CD14-positive monocyte (primary cell): Measurements from ENCODE around the gene ADGRG1. TPM values are rescaled to one million over a fixed set of nuclear protein-coding genes. Genes with fewer than 3 reads are reported as not detected.

Experiments used
- DNase-seq, 3 donors: peaks; one replicate each; pipeline ENCODE4 v3.0.0-alpha.2; 2011 to 2022
- H2AFZ ChIP-seq: 2 replicates; pipeline ENCODE4 v1.6.0; 2012; ENCODE audit warnings: mild to moderate bottlenecking, low read depth, low read length, inconsistent platforms; ENCODE audit not compliant: insufficient read depth, poor library complexity, severe bottlenecking
- H3K27ac ChIP-seq, 2 donors: 1 replicate in 1 of 2; 2 replicates in 1 of 2; pipeline ENCODE4 v1.5.1; 2012 to 2013; ENCODE audit warnings: low read length in 2 of 2, control low read depth in 1 of 2, inconsistent platforms in 1 of 2, low read depth in 1 of 2, mild to moderate bottlenecking in 1 of 2
- H3K27me3 ChIP-seq, 2 donors: one replicate each; pipeline versions ENCODE4 v1.6.0 to v1.6.1; 2011 to 2013; ENCODE audit warnings: low read length in 2 of 2; ENCODE audit not compliant: control insufficient read depth in 2 of 2, insufficient read depth in 2 of 2
- H3K36me3 ChIP-seq, 2 donors: replicated peaks in 1 of 2; 1 replicate in 1 of 2; 2 replicates in 1 of 2; pipeline versions ENCODE4 v1.5.1 to v1.6.1; 2012 to 2013; ENCODE audit warnings: low read length in 2 of 2, control low read depth in 1 of 2, inconsistent platforms in 1 of 2, mild to moderate bottlenecking in 1 of 2; ENCODE audit not compliant: insufficient read depth in 2 of 2, control insufficient read depth in 1 of 2
- H3K4me1 ChIP-seq, 2 donors: 1 replicate in 1 of 2; 2 replicates in 1 of 2; pipeline versions ENCODE4 v1.5.1 to v1.6.1; 2012 to 2013; ENCODE audit warnings: low read length in 2 of 2, control low read depth in 1 of 2, inconsistent platforms in 1 of 2, mild to moderate bottlenecking in 1 of 2, moderate library complexity in 1 of 2; ENCODE audit not compliant: insufficient read depth in 2 of 2, control insufficient read depth in 1 of 2
- H3K4me2 ChIP-seq: replicated peaks from 2 replicates; pipeline ENCODE3; 2012; ENCODE audit warnings: low read length, moderate library complexity, mild to moderate bottlenecking; ENCODE audit not compliant: poor library complexity, severe bottlenecking; ENCODE audit errors: extremely low read depth
- H3K4me3 ChIP-seq, 3 experiments: fragments of 200-600 bp in 1 of 3; sonication (generic) in 1 of 3; replicated peaks in 1 of 3; 1 replicate in 2 of 3; 2 replicates in 1 of 3; pipeline ENCODE4 v1.5.1; 2011 to 2013; ENCODE audit warnings: low read length in 3 of 3, mild to moderate bottlenecking in 3 of 3, control low read depth in 2 of 3, low read depth in 2 of 3, inconsistent platforms in 1 of 3, moderate library complexity in 1 of 3
- H3K79me2 ChIP-seq: 2 replicates; pipeline ENCODE4 v1.6.0; 2012; ENCODE audit warnings: mild to moderate bottlenecking, control low read depth, inconsistent platforms, low read length, moderate library complexity; ENCODE audit not compliant: insufficient read depth
- H3K9ac ChIP-seq: 2 replicates; pipeline ENCODE4 v1.6.0; 2017; ENCODE audit warnings: low read length, mild to moderate bottlenecking; ENCODE audit not compliant: insufficient read depth, poor library complexity, severe bottlenecking
- H3K9me3 ChIP-seq, 2 donors: replicated peaks in 1 of 2; 1 replicate in 1 of 2; 2 replicates in 1 of 2; pipeline versions ENCODE4 v1.5.1 to v1.6.1; 2012 to 2013; ENCODE audit warnings: low read length in 2 of 2, control low read depth in 1 of 2; ENCODE audit not compliant: control insufficient read depth in 1 of 2, insufficient read depth in 1 of 2
- H4K20me1 ChIP-seq: 2 replicates; pipeline ENCODE4 v1.6.0; 2012; ENCODE audit warnings: mild to moderate bottlenecking, low read length, control low read depth, moderate library complexity; ENCODE audit not compliant: insufficient read depth
- H3K27ac Mint-ChIP-seq, 7 donors: one replicate each; pipeline ENCODE4 v1.8.0; 2020; ENCODE audit warnings: mild to moderate bottlenecking in 7 of 7, mixed read lengths in 7 of 7, moderate library complexity in 6 of 7, inconsistent platforms in 2 of 7
- H3K27me3 Mint-ChIP-seq, 3 donors: one replicate each; pipeline ENCODE4 v1.8.0; 2021 to 2022; ENCODE audit warnings: low read depth in 3 of 3, mild to moderate bottlenecking in 3 of 3, mixed read lengths in 3 of 3, moderate library complexity in 3 of 3, inconsistent platforms in 1 of 3
- H3K36me3 Mint-ChIP-seq, 2 donors: one replicate each; pipeline ENCODE4 v1.8.0; 2020; ENCODE audit warnings: mixed read lengths in 2 of 2, inconsistent platforms in 1 of 2, mild to moderate bottlenecking in 1 of 2
- H3K4me1 Mint-ChIP-seq: one replicate; pipeline ENCODE4 v1.8.0; 2020; ENCODE audit warnings: mild to moderate bottlenecking, mixed read lengths
- H3K4me3 Mint-ChIP-seq, 2 donors: one replicate each; pipeline ENCODE4 v1.8.0; 2020; ENCODE audit warnings: mild to moderate bottlenecking in 2 of 2, mixed read lengths in 2 of 2, moderate library complexity in 1 of 2
- H3K9me3 Mint-ChIP-seq, 7 donors: one replicate each; pipeline ENCODE4 v1.8.0; 2020 to 2022; ENCODE audit warnings: mixed read lengths in 7 of 7, mild to moderate bottlenecking in 6 of 7, moderate library complexity in 6 of 7, inconsistent platforms in 2 of 7
- CTCF ChIP-seq: fragments of 200-600 bp; IDR thresholded peaks from one replicate; pipeline ENCODE4 v1.8.0; 2022; ENCODE audit warnings: antibody characterized with exemption, mild to moderate bottlenecking
- WGBS: methylation state at CpG from one replicate; pipeline ENCODE4 v1.1.5; 2013; ENCODE audit warnings: missing lambda C conversion rate; ENCODE audit not compliant: insufficient coverage; 5-methylcytosine and 5-hydroxymethylcytosine counted together
- intact Hi-C, 2 donors: fragments of 100-400 bp; cut with micrococcal nuclease; formaldehyde crosslinking; loops; one replicate each; pipeline versions ENCODE4 v1.15.0 to v1.15.1; 2023
- polyA plus RNA-seq, 3 donors: library from polyadenylated mRNA; depleted of rRNA in 1 of 3; unstranded in 2 of 3; stranded (reverse) in 1 of 3; fragments of 300-500 nt in 2 of 3; fragments of >200 nt in 1 of 3; fragmentation: Illumina TruSeq in 2 of 3; gene quantifications; 1 replicate in 2 of 3; 2 replicates in 1 of 3; pipeline ENCODE4 v1.2.3, GENCODE V29; 2012 to 2021

The ADGRG1 gene
- polyA plus RNA-seq, 3 donors, result 0.07 to 0.39 (median 0.08) TPM

DNA sequence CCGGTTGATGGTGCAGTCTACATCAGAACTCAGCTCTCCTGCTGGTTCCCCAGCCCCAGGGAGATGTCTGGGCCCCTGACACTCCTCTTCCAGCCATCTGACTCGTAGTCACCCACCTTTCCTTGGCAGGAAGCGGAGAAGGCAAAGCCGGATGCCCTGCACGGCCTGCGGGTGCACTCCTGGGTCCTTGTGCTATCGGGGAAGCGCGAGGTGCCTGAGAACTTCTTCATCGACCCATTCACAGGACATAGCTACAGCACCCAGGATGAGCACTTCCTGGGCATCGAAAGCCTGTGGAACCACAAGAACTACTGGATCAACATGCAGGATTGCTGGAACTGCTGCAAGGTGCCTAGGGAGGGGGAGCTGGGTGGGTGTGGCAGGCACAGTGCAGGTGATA is 78.9 kb downstream of the ADGRG1 start:
- DNase-seq, result no peak
- no peaks in the 10 kb centered on the region for H3K36me3 Mint-ChIP-seq
- no peak overlapping the region for H3K27ac Mint-ChIP-seq

GRCh38 chr16:57708168-57708567 is 79.7 kb downstream of the ADGRG1 start:
- H3K4me3 Mint-ChIP-seq, result no peak overlapping the region
- Histone ChIP-seq H3K36me3 (no peaks in the 10 kb centered on the region), H3K4me3 (no peak overlapping the region), H2AFZ (no peak overlapping the region), H3K9ac (no peak overlapping the region), H3K4me2 (no peak overlapping the region), H3K9me3 (no peaks in the 10 kb centered on the region), H3K27ac (no peak overlapping the region), H4K20me1 (no peaks in the 10 kb centered on the region), H3K27me3 (no peaks in the 10 kb centered on the region), H3K79me2 (no peaks in the 10 kb centered on the region), H3K4me1 (no peaks in the 10 kb centered on the region)
- no peak overlapping the region for H3K27ac Mint-ChIP-seq
- DNase-seq, result no peak
- peaks cover 0 to 2% (median 0%) of the 10 kb centered on the region in 3 donors for H3K27me3 Mint-ChIP-seq
- WGBS, result no CpG with 5 or more reads among the region's 3 CpGs
- no peaks in the 10 kb centered on the region for H3K36me3 Mint-ChIP-seq
- peaks cover 0 to 4% (median 0%) of the 10 kb centered on the region in 7 donors for H3K9me3 Mint-ChIP-seq
- no peaks in the 10 kb centered on the region for H3K4me1 Mint-ChIP-seq
- intact Hi-C loops, result no loop called here
- TF ChIP-seq CTCF, result no peak

More for the DNA sequence above, 78.9 kb downstream of the ADGRG1 start:
- Histone ChIP-seq H3K79me2 (no peaks in the 10 kb centered on the region), H3K4me1 (no peaks in the 10 kb centered on the region), H3K4me2 (no peak overlapping the region), H2AFZ (no peak overlapping the region), H3K36me3 (no peaks in the 10 kb centered on the region), H3K9ac (no peak overlapping the region), H3K27ac (no peak overlapping the region), H4K20me1 (no peaks in the 10 kb centered on the region), H3K27me3 (no peaks in the 10 kb centered on the region), H3K4me3 (no peak overlapping the region), H3K9me3 (no peaks in the 10 kb centered on the region)
- 98% methylated on average over 11 of the region's 11 CpGs for WGBS
- intact Hi-C loops, result no loop called here
- H3K4me1 Mint-ChIP-seq, result no peaks in the 10 kb centered on the region
- no peak overlapping the region for H3K4me3 Mint-ChIP-seq
- peaks cover 0 to 4% (median 0%) of the 10 kb centered on the region in 7 donors for H3K9me3 Mint-ChIP-seq
- H3K27me3 Mint-ChIP-seq, result peaks cover 0 to 2% (median 0%) of the 10 kb centered on the region in 3 donors
- TF ChIP-seq CTCF, result no peak
